MM.1S (cell line): ENCODE results near the gene FAM200B.

Experiments
- DNase-seq: peaks from one replicate; pipeline ENCODE4 v3.0.0-alpha.2; 2015
- H2AFZ ChIP-seq: fragments of 300-600 bp; sonication (generic); 2 replicates; pipeline ENCODE4 v1.6.0; 2016; ENCODE audit warnings: antibody characterized with exemption, low read length
- H3F3A ChIP-seq: fragments of 300-600 bp; sonication (generic); 2 replicates; pipeline ENCODE4 v1.6.1; 2016; ENCODE audit warnings: mild to moderate bottlenecking, antibody characterized with exemption, low read length, moderate library complexity, mixed read lengths; ENCODE audit not compliant: insufficient read depth
- H3K27ac ChIP-seq: fragments of 300-600 bp; sonication (generic); 2 replicates; pipeline ENCODE4 v1.5.1; 2016; ENCODE audit warnings: mild to moderate bottlenecking, low read length
- H3K27me3 ChIP-seq: fragments of 300-600 bp; sonication (generic); replicated peaks from 2 replicates; pipeline ENCODE4 v1.6.0; 2016; ENCODE audit warnings: low read length; ENCODE audit not compliant: insufficient read depth
- H3K36me3 ChIP-seq: fragments of 300-600 bp; sonication (generic); replicated peaks from 2 replicates; pipeline ENCODE4 v1.6.1; 2016; ENCODE audit warnings: mild to moderate bottlenecking, low read length, mixed read lengths; ENCODE audit not compliant: insufficient read depth
- H3K4me1 ChIP-seq: fragments of 300-600 bp; sonication (generic); 2 replicates; pipeline ENCODE4 v1.6.1; 2016; ENCODE audit warnings: low read length, mixed read lengths
- H3K4me2 ChIP-seq: fragments of 300-600 bp; sonication (generic); 2 replicates; pipeline ENCODE4 v1.6.0; 2016; ENCODE audit warnings: low read depth, low read length
- H3K4me3 ChIP-seq: fragments of 300-600 bp; sonication (generic); 2 replicates; pipeline ENCODE4 v1.5.1; 2016; ENCODE audit warnings: low read length, mixed read lengths
- H3K79me2 ChIP-seq: fragments of 300-600 bp; sonication (generic); 2 replicates; pipeline ENCODE4 v1.6.1; 2016; ENCODE audit warnings: mixed run types, low read length, mixed read lengths
- H3K9ac ChIP-seq: fragments of 300-600 bp; sonication (generic); 2 replicates; pipeline ENCODE4 v1.6.1; 2016; ENCODE audit warnings: low read length, mixed read lengths
- H3K9me2 ChIP-seq: fragments of 300-600 bp; sonication (generic); replicated peaks from 2 replicates; pipeline ENCODE4 v1.6.1; 2016; ENCODE audit warnings: mild to moderate bottlenecking, low read length, mixed read lengths; ENCODE audit not compliant: insufficient read depth
- H3K9me3 ChIP-seq: fragments of 300-600 bp; sonication (generic); replicated peaks from 2 replicates; pipeline ENCODE4 v1.6.1; 2016; ENCODE audit warnings: mild to moderate bottlenecking, low read length, mixed read lengths; ENCODE audit not compliant: insufficient read depth
- H4K20me1 ChIP-seq: fragments of 300-600 bp; sonication (generic); 2 replicates; pipeline ENCODE4 v1.6.1; 2016; ENCODE audit warnings: mild to moderate bottlenecking, low read length, moderate library complexity, mixed read lengths; ENCODE audit not compliant: insufficient read depth
- CTCF ChIP-seq: fragments of 300-600 bp; sonication (generic); IDR thresholded peaks from 2 replicates; pipeline ENCODE4 v1.5.1; 2016; ENCODE audit warnings: antibody characterized with exemption, low read length, mixed read lengths
- EZH2 ChIP-seq: fragments of 300-600 bp; sonication (generic); optimal IDR thresholded peaks from 2 replicates; pipeline ENCODE3; 2017; ENCODE audit warnings: low read depth, mild to moderate bottlenecking, antibody characterized with exemption, low read length, mixed read lengths
- EZH2phosphoT487 ChIP-seq: fragments of 300-600 bp; sonication (generic); IDR thresholded peaks from 2 replicates; pipeline ENCODE4 v1.6.1; 2018; ENCODE audit warnings: antibody characterized with exemption, low read length

FAM200B gene

GRCh38 chr4:15677507-15677988 lies 4.1 kb upstream of the FAM200B start:
- Histone ChIP-seq H3K9me2 (no peaks in the 10 kb centered on the region), H3K4me2 (no peak overlapping the region), H3K9me3 (no peaks in the 10 kb centered on the region), H3K9ac (no peak overlapping the region), H3K27me3 (no peaks in the 10 kb centered on the region), H3K4me3 (no peak overlapping the region), H3K36me3 (no peaks in the 10 kb centered on the region), H3F3A (peaks cover 7% of the 10 kb centered on the region), H3K79me2 (peaks cover 29% of the 10 kb centered on the region), H3K4me1 (peaks cover 4% of the 10 kb centered on the region; the same call in 1 of the 2 replicates), H3K27ac (no peak overlapping the region), H2AFZ (no peak overlapping the region), H4K20me1 (no peaks in the 10 kb centered on the region)
- no peak for DNase-seq
- no peak for TF ChIP-seq EZH2phosphoT487
- no peak for TF ChIP-seq EZH2
- TF ChIP-seq CTCF, result no peak

- peak overlapping the region; percentile 93 for H2AFZ ChIP-seq
Observed at GRCh38 chr4:15681067-15681371, 608 bp upstream of the FAM200B start.

GRCh38 chr4:15682242-15683142 lies 865 bp downstream of the FAM200B start:
- Histone ChIP-seq H3K36me3 (no peaks in the 10 kb centered on the region; the same call in 1 of the 2 replicates), H3K4me1 (peaks cover 6% of the 10 kb centered on the region; the same call in 1 of the 2 replicates), H3F3A (peaks cover 5% of the 10 kb centered on the region), H3K27me3 (no peaks in the 10 kb centered on the region), H3K4me3 (peak overlapping the region; percentile 81), H3K9ac (peak overlapping the region; percentile 76), H2AFZ (peak overlapping the region; percentile 93), H3K27ac (no peak overlapping the region), H3K4me2 (peak overlapping the region; percentile 88), H3K9me2 (no peaks in the 10 kb centered on the region), H3K9me3 (no peaks in the 10 kb centered on the region), H4K20me1 (no peaks in the 10 kb centered on the region), H3K79me2 (peaks cover 27% of the 10 kb centered on the region)
- DNase-seq, result no peak
- TF ChIP-seq EZH2, result no peak
- no peak for TF ChIP-seq CTCF
- TF ChIP-seq EZH2phosphoT487, result no peak

More at GRCh38 chr4:15681067-15681371, 608 bp upstream of the FAM200B start:
- Histone ChIP-seq H3K4me2 (peak overlapping the region; percentile 88), H3K9ac (peak overlapping the region; percentile 76; the same call in 1 of the 2 replicates), H4K20me1 (no peaks in the 10 kb centered on the region), H3K27me3 (no peaks in the 10 kb centered on the region), H3K79me2 (peaks cover 32% of the 10 kb centered on the region), H3K27ac (peak overlapping the region; percentile 64), H3K9me2 (no peaks in the 10 kb centered on the region), H3F3A (peaks cover 7% of the 10 kb centered on the region), H3K4me1 (peaks cover 6% of the 10 kb centered on the region; the same call in 1 of the 2 replicates), H3K36me3 (no peaks in the 10 kb centered on the region), H3K9me3 (no peaks in the 10 kb centered on the region), H3K4me3 (peak overlapping the region; percentile 81)
- DNase-seq, result no peak
- no peak for TF ChIP-seq CTCF
- no peak for TF ChIP-seq EZH2phosphoT487
- TF ChIP-seq EZH2, result no peak
